ENCODE measurements around the gene TENM3.

The TENM3 gene

DNA sequence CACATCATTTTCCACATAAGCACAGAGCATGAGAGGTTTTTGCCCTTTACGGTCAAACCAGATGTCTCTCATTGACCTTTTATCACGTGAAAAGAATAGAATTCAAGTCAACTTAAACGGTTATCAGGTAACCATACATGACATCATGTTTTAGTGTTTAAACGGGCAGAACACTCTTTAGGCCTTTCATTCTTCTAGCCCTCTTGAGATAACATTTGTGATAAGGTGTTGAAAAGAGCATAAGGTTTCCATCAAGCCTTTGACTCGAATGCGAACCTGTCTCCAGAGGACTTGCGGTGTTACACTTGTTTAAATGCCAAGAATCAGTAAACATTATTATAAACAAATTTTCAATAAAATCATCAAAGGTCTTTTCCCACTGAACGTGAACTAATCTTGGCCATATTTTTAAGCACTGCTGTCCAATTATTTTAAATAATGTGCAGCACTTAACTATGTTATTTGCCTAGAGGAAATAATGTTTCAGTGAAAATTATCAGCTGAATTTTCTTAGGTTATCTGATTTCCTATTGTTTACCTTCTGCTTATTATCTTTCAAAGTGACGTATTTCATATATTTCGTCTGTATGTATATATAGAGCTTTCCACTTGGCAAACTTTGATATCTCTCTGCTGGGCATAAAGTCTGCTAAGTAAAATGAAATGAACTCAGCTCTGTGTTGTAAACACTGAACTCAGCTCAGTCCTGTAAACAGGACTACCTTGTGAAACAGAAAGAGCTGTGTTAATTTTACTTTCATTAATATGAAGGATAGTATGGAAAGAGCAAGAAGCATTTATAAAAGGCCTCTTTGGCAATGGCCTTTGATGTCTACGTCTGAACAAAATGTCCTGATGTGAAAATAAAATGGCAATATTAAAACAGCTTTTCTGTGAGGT is 33.3 kb downstream of the TENM3 start:
- TF ChIP-seq GATA2 (IDR thresholded peaks at IDR 0.05; ENCODE audit: low read depth, low read length) (peak; percentile 71; the same call in 1 of the 2 replicates), GATA3 (IDR thresholded peaks at IDR 0.05; ENCODE audit: low read depth, low read length) (peak; percentile 80)

DNA sequence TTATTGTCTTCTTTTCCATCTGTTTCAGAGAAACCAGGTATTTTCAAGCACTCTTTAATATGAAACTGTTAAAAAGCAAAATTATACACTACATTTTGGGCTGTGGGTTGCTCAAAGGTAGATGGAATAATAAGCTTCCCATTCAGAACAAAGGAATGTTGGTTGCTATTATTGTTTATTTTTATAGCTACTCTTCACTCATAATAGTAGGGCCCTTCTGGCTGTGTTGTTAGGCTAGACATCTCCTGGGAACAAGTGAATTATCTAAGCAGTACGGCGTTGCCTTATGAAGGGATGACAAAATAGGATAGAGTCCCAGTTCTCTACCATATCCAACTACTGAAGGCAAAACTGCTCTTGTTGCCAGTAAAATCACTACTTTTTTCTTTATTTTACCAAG is 34.2 kb downstream of the TENM3 start:
- TF ChIP-seq GATA2 (IDR thresholded peaks at IDR 0.05; ENCODE audit: low read depth, low read length) (no peak), GATA3 (IDR thresholded peaks at IDR 0.05; ENCODE audit: low read depth, low read length) (no peak)

DNA sequence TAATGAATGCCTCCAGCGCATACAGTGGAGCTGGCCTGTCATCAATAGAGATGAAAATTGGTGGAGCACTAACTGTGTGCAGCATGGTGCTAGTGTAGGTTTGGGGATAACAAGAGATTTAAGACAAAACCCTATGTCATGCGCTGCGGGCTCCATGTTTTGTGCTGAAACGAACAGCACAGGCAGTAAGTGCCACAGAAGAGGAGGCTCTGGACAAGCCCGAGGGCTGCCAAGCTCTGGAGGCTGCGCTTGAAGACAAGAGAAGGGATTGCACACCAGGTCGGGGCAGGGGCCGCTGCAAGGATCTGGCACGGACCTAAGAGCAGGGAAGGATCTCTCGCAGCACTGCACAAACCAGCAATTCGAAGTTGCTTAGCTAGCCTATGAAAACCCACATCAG is 35.5 kb downstream of the TENM3 start:
- TF ChIP-seq GATA2 (IDR thresholded peaks at IDR 0.05; ENCODE audit: low read depth, low read length) (no peak), GATA3 (IDR thresholded peaks at IDR 0.05; ENCODE audit: low read depth, low read length) (no peak)

GRCh38 chr4:182280436-182281111 is 37.4 kb downstream of the TENM3 start:
- TF ChIP-seq GATA2 (IDR thresholded peaks at IDR 0.05; ENCODE audit: low read depth, low read length) (no peak), GATA3 (IDR thresholded peaks at IDR 0.05; ENCODE audit: low read depth, low read length) (no peak)

DNA sequence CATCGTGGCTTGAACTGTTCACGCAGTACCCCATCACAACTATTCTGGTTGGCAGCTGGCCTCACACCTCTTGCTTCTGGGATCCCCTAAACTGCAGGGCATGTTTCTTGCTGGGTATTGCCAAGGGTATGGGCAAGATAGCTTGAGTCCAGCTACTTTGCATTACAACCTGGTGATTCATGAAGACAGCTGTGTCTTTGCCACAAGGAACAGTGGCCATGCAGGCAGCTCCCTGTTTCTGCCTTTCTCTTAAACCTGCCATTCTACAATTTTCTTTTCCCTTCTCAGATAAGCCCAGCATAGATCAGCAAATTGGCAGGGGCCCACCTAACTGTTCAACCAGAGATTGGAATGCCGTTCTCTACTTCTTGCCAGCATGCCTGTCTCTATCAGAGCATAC is 42.8 kb downstream of the TENM3 start:
- no peak for TF ChIP-seq GATA2 (IDR thresholded peaks at IDR 0.05; ENCODE audit: low read depth, low read length)
- no peak for TF ChIP-seq GATA3 (IDR thresholded peaks at IDR 0.05; ENCODE audit: low read depth, low read length)

GRCh38 chr4:182286931-182287330 is 43.7 kb downstream of the TENM3 start:
- no peak for TF ChIP-seq GATA3 (IDR thresholded peaks at IDR 0.05; ENCODE audit: low read depth, low read length)
- no peak for TF ChIP-seq GATA2 (IDR thresholded peaks at IDR 0.05; ENCODE audit: low read depth, low read length)

DNA sequence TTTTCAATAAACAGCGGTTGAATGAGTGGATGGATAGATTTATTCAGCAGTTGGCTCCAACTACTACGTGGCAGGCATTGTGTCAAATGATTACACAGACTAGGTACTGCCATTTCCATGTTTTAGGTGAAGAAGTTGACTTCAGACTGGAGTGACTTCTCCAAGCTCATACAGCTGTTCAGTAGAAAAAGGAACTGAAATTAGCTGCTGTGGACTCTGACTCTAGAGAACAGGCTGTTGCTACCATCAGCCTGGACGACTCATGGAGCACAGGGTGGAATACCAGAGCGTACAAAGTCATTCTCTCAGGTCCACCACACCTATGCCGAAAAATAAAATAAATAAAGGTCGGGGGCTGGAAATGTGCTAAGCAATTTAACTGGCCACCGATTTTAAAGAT is 45.3 kb downstream of the TENM3 start:
- TF ChIP-seq GATA3 (IDR thresholded peaks at IDR 0.05; ENCODE audit: low read depth, low read length) (no peak), GATA2 (IDR thresholded peaks at IDR 0.05; ENCODE audit: low read depth, low read length) (no peak)

GRCh38 chr4:182289809-182290208 is 46.6 kb downstream of the TENM3 start:
- TF ChIP-seq GATA3 (IDR thresholded peaks at IDR 0.05; ENCODE audit: low read depth, low read length) (no peak), GATA2 (IDR thresholded peaks at IDR 0.05; ENCODE audit: low read depth, low read length) (no peak)

GRCh38 chr4:182291175-182291574 is 48.0 kb downstream of the TENM3 start:
- TF ChIP-seq GATA3 (IDR thresholded peaks at IDR 0.05; ENCODE audit: low read depth, low read length) (no peak), GATA2 (IDR thresholded peaks at IDR 0.05; ENCODE audit: low read depth, low read length) (no peak)

DNA sequence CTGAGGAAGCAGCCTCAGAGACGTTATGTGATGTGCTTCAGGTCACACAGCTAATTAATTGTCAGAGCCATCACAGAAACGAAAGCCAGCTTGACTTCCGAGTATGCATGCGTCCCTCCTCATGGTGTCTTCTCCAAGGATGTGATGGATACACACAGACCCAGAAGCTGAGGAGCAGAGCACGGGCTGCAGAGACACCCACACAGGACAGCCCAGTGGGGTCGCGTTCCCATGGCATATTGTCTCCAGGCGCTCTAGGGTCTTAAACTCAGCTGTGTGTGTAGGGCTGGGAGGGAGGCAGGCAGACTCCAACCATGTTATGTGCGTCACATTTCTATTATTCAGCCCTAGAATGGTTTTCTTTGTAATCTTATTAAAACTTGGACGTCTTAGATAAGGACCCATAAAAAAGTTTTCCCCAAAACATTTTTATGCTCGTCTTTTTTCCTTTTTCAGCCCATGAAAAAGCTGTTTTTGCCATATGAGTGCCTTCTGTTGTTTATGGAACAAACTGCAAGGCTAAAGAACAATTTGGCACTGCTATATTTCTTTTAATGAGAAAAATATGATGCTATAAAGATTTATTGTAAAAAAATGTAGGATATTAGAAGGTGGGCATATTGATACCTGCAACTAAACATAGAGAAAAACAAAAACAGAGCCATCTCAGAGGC is 48.5 kb downstream of the TENM3 start:
- TF ChIP-seq GATA2 (IDR thresholded peaks at IDR 0.05; ENCODE audit: low read depth, low read length) (no peak), GATA3 (IDR thresholded peaks at IDR 0.05; ENCODE audit: low read depth, low read length) (no peak)

- TF ChIP-seq GATA3 (IDR thresholded peaks at IDR 0.05; ENCODE audit: low read depth, low read length): no peak
- no peak for TF ChIP-seq GATA2 (IDR thresholded peaks at IDR 0.05; ENCODE audit: low read depth, low read length)
These were observed 49.4 kb downstream of the TENM3 start for GRCh38 chr4:182292612-182293011.

GRCh38 chr4:182293691-182294255 is 50.6 kb downstream of the TENM3 start:
- TF ChIP-seq GATA3 (IDR thresholded peaks at IDR 0.05; ENCODE audit: low read depth, low read length): no peak
- TF ChIP-seq GATA2 (IDR thresholded peaks at IDR 0.05; ENCODE audit: low read depth, low read length): no peak

DNA sequence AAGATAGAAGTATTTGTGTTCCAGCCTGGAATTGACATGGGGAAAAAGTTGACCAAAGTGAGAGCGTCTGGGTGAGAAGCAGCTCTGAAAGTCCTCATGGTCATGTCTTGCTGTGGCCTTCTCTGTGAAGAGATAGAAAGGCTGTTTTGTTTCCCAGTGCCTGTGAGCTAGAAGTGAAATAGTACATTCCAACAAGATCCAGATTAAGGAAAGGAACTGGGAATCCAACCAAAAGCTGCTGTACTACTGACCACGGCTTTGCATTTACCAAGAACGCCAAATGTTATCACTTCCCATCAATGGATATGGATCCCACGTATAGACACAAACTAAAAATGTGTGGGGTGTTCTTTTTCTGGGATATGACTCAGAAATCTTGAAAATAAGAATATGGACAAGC is 51.2 kb downstream of the TENM3 start:
- TF ChIP-seq GATA3 (IDR thresholded peaks at IDR 0.05; ENCODE audit: low read depth, low read length) (no peak), GATA2 (IDR thresholded peaks at IDR 0.05; ENCODE audit: low read depth, low read length) (no peak)

- TF ChIP-seq GATA2 (IDR thresholded peaks at IDR 0.05; ENCODE audit: low read depth, low read length) (no peak), GATA3 (IDR thresholded peaks at IDR 0.05; ENCODE audit: low read depth, low read length) (no peak)
These were observed 54.5 kb downstream of the TENM3 start for GRCh38 chr4:182297659-182298058.

Data from SH-SY5Y (cell line).